Astrocyte (in vitro differentiated cells and primary cell): ENCODE data around the gene LMX1B. TPM values are rescaled to one million over a fixed set of nuclear protein-coding genes. Genes with fewer than 3 reads are reported as not detected.
"Not testable (repeated sequence)": the region's sequence is repeated elsewhere in the genome, so short reads cannot be mapped to it uniquely, and the experiment has no call there.

Source experiments
- DNase-seq: peaks from one replicate; pipeline ENCODE4 v3.0.0-alpha.2; 2010; ENCODE audit warnings: low read depth
- FAIRE-seq: peaks from 2 replicates; lab custom pipeline; 2011; peaks lifted over from hg19 to GRCh38; lab: Jason Lieb, UNC
- H2AFZ ChIP-seq: 2 replicates; pipeline ENCODE4 v1.6.0; 2012; ENCODE audit warnings: low read depth, low read length, inconsistent platforms
- H3K27ac ChIP-seq: 2 replicates; pipeline ENCODE4 v1.5.1; 2011; ENCODE audit warnings: low read depth, low read length, inconsistent platforms
- H3K27me3 ChIP-seq: 2 replicates; pipeline ENCODE4 v1.6.0; 2011; ENCODE audit warnings: low read length, inconsistent platforms; ENCODE audit not compliant: insufficient read depth
- H3K36me3 ChIP-seq: 2 replicates; pipeline ENCODE4 v1.5.1; 2011; ENCODE audit warnings: low read length, inconsistent platforms; ENCODE audit not compliant: insufficient read depth
- H3K4me1 ChIP-seq: 2 replicates; pipeline ENCODE4 v1.5.1; 2011; ENCODE audit warnings: low read length, inconsistent platforms; ENCODE audit not compliant: insufficient read depth
- H3K4me2 ChIP-seq: 2 replicates; pipeline ENCODE4 v1.6.0; 2012; ENCODE audit warnings: low read length, inconsistent platforms
- H3K4me3 ChIP-seq: 2 replicates; pipeline ENCODE4 v1.5.1; 2011; ENCODE audit warnings: low read depth, mild to moderate bottlenecking, low read length, inconsistent platforms; ENCODE audit not compliant: insufficient read depth
- H3K79me2 ChIP-seq: 2 replicates; pipeline ENCODE4 v1.6.0; 2012; ENCODE audit warnings: mild to moderate bottlenecking, low read length, inconsistent platforms; ENCODE audit not compliant: insufficient read depth
- H3K9ac ChIP-seq: 2 replicates; pipeline ENCODE4 v1.6.0; 2012; ENCODE audit warnings: mild to moderate bottlenecking, low read length, inconsistent platforms
- H3K9me3 ChIP-seq: 2 replicates; pipeline ENCODE4 v1.5.1; 2012; ENCODE audit warnings: low read depth, mild to moderate bottlenecking, low read length, inconsistent platforms; ENCODE audit not compliant: insufficient read depth
- H4K20me1 ChIP-seq: 2 replicates; pipeline ENCODE4 v1.6.0; 2012; ENCODE audit warnings: low read length, inconsistent platforms; ENCODE audit not compliant: insufficient read depth
- H3K27ac Mint-ChIP-seq: one replicate; pipeline ENCODE4 v1.8.0; 2021; ENCODE audit warnings: mild to moderate bottlenecking, mixed read lengths; ENCODE audit not compliant: unreplicated experiment
- H3K27me3 Mint-ChIP-seq: one replicate; pipeline ENCODE4 v1.8.0; 2021; ENCODE audit warnings: low read depth, mixed read lengths; ENCODE audit not compliant: unreplicated experiment
- H3K36me3 Mint-ChIP-seq: one replicate; pipeline ENCODE4 v1.8.0; 2021; ENCODE audit warnings: low read depth, mixed read lengths; ENCODE audit not compliant: unreplicated experiment
- H3K4me1 Mint-ChIP-seq: one replicate; pipeline ENCODE4 v1.8.0; 2021; ENCODE audit warnings: low read depth, mixed read lengths; ENCODE audit not compliant: unreplicated experiment
- H3K4me3 Mint-ChIP-seq: one replicate; pipeline ENCODE4 v1.8.0; 2021; ENCODE audit warnings: mild to moderate bottlenecking, moderate library complexity, mixed read lengths; ENCODE audit not compliant: unreplicated experiment
- H3K9me3 Mint-ChIP-seq: one replicate; pipeline ENCODE4 v1.8.0; 2021; ENCODE audit warnings: mild to moderate bottlenecking, mixed read lengths; ENCODE audit not compliant: unreplicated experiment
- CTCF ChIP-seq: IDR thresholded peaks from 2 replicates; pipeline ENCODE4 v1.5.1; 2011; ENCODE audit warnings: low read depth, mild to moderate bottlenecking, inconsistent platforms, low read length, moderate library complexity; ENCODE audit not compliant: insufficient read depth
- EZH2 ChIP-seq: IDR thresholded peaks from 2 replicates; pipeline ENCODE4 v1.6.1; 2012; ENCODE audit warnings: mild to moderate bottlenecking, low read length, inconsistent platforms; ENCODE audit not compliant: insufficient read depth
- total RNA-seq: library from RNA; stranded (reverse); gene quantifications from 2 replicates; pipeline ENCODE4 v1.2.1, GENCODE V29; 2021

LMX1B gene
- total RNA-seq, 1 donor from 2014 or later = 0.45 TPM

GRCh38 chr9:126705767-126706697 is 92.3 kb downstream of the LMX1B start:
- Histone ChIP-seq H3K36me3 (no peaks in the 10 kb centered on the region), H3K4me3 (no peak overlapping the region), H3K4me2 (peak overlapping the region; percentile 65), H3K9me3 (no peaks in the 10 kb centered on the region), H3K27me3 (peaks cover 40% of the 10 kb centered on the region), H3K9ac (no peak overlapping the region), H4K20me1 (no peaks in the 10 kb centered on the region), H3K4me1 (peaks cover 11% of the 10 kb centered on the region), H2AFZ (peak overlapping the region; percentile 84), H3K27ac (no peak overlapping the region), H3K79me2 (no peaks in the 10 kb centered on the region)
- H3K36me3 Mint-ChIP-seq = no peaks in the 10 kb centered on the region
- H3K27me3 Mint-ChIP-seq = peaks cover 39% of the 10 kb centered on the region
- no peaks in the 10 kb centered on the region for H3K9me3 Mint-ChIP-seq
- no peak for FAIRE-seq
- H3K4me3 Mint-ChIP-seq = no peak overlapping the region
- peak; percentile 11 for TF ChIP-seq CTCF
- TF ChIP-seq EZH2 = no peak
- no peak overlapping the region for H3K27ac Mint-ChIP-seq
- H3K4me1 Mint-ChIP-seq = peaks cover 10% of the 10 kb centered on the region
- DNase-seq = no peak

- TF ChIP-seq CTCF = no peak
- TF ChIP-seq EZH2 = no peak
- Histone ChIP-seq H3K4me2 (no peak overlapping the region), H4K20me1 (no peaks in the 10 kb centered on the region), H2AFZ (no peak overlapping the region), H3K4me3 (no peak overlapping the region), H3K9me3 (no peaks in the 10 kb centered on the region), H3K9ac (no peak overlapping the region), H3K27me3 (peaks cover 35% of the 10 kb centered on the region), H3K4me1 (peaks cover 11% of the 10 kb centered on the region), H3K36me3 (no peaks in the 10 kb centered on the region), H3K27ac (no peak overlapping the region), H3K79me2 (no peaks in the 10 kb centered on the region)
- Mint-ChIP-seq H3K27me3 (peaks cover 33% of the 10 kb centered on the region), H3K27ac (no peak overlapping the region), H3K4me1 (peaks cover 10% of the 10 kb centered on the region), H3K36me3 (no peaks in the 10 kb centered on the region), H3K9me3 (no peaks in the 10 kb centered on the region), H3K4me3 (no peak overlapping the region)
- no peak for DNase-seq
- no peak for FAIRE-seq
Observed at GRCh38 chr9:126706698-126707053, 92.9 kb downstream of the LMX1B start.

- Histone ChIP-seq H2AFZ (no peak overlapping the region), H3K4me3 (no peak overlapping the region), H4K20me1 (no peaks in the 10 kb centered on the region), H3K4me2 (no peak overlapping the region), H3K79me2 (no peaks in the 10 kb centered on the region), H3K9me3 (no peaks in the 10 kb centered on the region), H3K27me3 (peaks cover 34% of the 10 kb centered on the region), H3K27ac (no peak overlapping the region), H3K9ac (no peak overlapping the region), H3K36me3 (no peaks in the 10 kb centered on the region), H3K4me1 (peaks cover 11% of the 10 kb centered on the region)
- no peak overlapping the region for H3K4me3 Mint-ChIP-seq
- H3K27me3 Mint-ChIP-seq = peaks cover 29% of the 10 kb centered on the region
- H3K4me1 Mint-ChIP-seq = peaks cover 10% of the 10 kb centered on the region
- DNase-seq (no peak), FAIRE-seq (no peak)
- H3K9me3 Mint-ChIP-seq = no peaks in the 10 kb centered on the region
- TF ChIP-seq CTCF (no peak), EZH2 (no peak)
- H3K27ac Mint-ChIP-seq = no peak overlapping the region
- H3K36me3 Mint-ChIP-seq = no peaks in the 10 kb centered on the region
Observed at GRCh38 chr9:126707083-126707482, 93.4 kb downstream of the LMX1B start.

- not testable (repeated sequence) for FAIRE-seq, H3K36me3 Mint-ChIP-seq, H3K36me3 ChIP-seq, H3K4me1 Mint-ChIP-seq, H3K27ac Mint-ChIP-seq, H4K20me1 ChIP-seq, DNase-seq, H3K9me3 Mint-ChIP-seq, H3K4me2 ChIP-seq, H3K4me3 Mint-ChIP-seq, H2AFZ ChIP-seq, H3K9me3 ChIP-seq, H3K27ac ChIP-seq, H3K79me2 ChIP-seq, H3K4me3 ChIP-seq, H3K9ac ChIP-seq
- Histone ChIP-seq H3K27me3 (peaks cover 28% of the 10 kb centered on the region), H3K4me1 (peaks cover 11% of the 10 kb centered on the region)
- peaks cover 23% of the 10 kb centered on the region for H3K27me3 Mint-ChIP-seq
Observed at GRCh38 chr9:126707712-126708111, 94.0 kb downstream of the LMX1B start.
